ENCODE data around the gene ERBB4. TPM values are rescaled to one million over a fixed set of nuclear protein-coding genes. Genes with fewer than 3 reads are reported as not detected.

The ERBB4 gene
- total RNA-seq, 1 experiment from 2014 or later: 0.15 TPM

DNA sequence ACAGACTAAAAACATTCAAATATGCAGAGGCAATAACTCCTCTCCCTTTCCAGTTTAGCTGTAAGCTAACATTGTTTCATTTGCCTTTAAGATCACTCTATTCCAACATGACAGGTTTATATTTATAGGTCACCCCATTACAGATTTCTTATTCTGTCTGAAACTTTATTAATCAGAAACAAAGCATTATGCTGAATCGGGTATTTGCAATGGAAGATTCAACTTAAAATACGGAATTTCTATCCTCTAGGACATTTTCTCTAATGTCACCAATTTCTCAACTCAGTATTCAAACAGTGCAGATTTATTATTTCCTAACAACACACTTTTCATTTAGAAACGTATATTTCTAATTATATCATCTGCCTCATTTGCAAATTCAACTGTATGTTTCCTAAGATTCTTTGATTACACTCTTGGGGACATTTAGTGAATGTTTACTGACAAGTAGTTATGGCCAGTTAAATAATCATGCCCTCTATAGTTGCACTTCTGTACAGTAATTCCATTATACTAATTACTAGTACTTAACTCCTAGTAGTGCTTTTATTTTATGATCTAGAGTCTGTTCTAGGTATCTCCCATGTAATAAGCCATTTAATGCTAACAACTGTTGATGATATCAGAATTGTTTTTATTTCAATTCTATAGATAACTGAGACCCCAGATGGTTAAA, 358.1 kb downstream of the ERBB4 start:
- H3K36me3 ChIP-seq (ENCODE audit: control insufficient read depth, insufficient read depth, low read length): no peaks in the 10 kb centered on the region
- H3K27ac ChIP-seq (ENCODE audit: low read length): no peak overlapping the region
- H3K4me3 ChIP-seq (ENCODE audit: low read depth in 2 of 2, low read length in 2 of 2): no peak overlapping the region
- no peaks in the 10 kb centered on the region for H3K4me1 ChIP-seq (ENCODE audit: control insufficient read depth, insufficient read depth, low read length)
- H3K27me3 ChIP-seq (ENCODE audit: control insufficient read depth, insufficient read depth, low read length): no peaks in the 10 kb centered on the region
- CTCF ChIA-PET: no interaction called here
- no peaks in the 10 kb centered on the region for H3K9me3 ChIP-seq (ENCODE audit: control insufficient read depth, insufficient read depth, low read depth, low read length)
- TF ChIP-seq, protein P1, sequence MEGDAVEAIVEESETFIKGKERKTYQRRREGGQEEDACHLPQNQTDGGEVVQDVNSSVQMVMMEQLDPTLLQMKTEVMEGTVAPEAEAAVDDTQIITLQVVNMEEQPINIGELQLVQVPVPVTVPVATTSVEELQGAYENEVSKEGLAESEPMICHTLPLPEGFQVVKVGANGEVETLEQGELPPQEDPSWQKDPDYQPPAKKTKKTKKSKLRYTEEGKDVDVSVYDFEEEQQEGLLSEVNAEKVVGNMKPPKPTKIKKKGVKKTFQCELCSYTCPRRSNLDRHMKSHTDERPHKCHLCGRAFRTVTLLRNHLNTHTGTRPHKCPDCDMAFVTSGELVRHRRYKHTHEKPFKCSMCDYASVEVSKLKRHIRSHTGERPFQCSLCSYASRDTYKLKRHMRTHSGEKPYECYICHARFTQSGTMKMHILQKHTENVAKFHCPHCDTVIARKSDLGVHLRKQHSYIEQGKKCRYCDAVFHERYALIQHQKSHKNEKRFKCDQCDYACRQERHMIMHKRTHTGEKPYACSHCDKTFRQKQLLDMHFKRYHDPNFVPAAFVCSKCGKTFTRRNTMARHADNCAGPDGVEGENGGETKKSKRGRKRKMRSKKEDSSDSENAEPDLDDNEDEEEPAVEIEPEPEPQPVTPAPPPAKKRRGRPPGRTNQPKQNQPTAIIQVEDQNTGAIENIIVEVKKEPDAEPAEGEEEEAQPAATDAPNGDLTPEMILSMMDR (IDR thresholded peaks at IDR 0.05): no peak
- TF ChIP-seq TCF7L2 (IDR thresholded peaks at IDR 0.05; ENCODE audit: low read depth, low read length) (no peak), SIN3A (IDR thresholded peaks at IDR 0.05; ENCODE audit: borderline replicate concordance, insufficient read depth, low read depth, low read length) (no peak)
- TF ChIP-seq, protein P2, sequence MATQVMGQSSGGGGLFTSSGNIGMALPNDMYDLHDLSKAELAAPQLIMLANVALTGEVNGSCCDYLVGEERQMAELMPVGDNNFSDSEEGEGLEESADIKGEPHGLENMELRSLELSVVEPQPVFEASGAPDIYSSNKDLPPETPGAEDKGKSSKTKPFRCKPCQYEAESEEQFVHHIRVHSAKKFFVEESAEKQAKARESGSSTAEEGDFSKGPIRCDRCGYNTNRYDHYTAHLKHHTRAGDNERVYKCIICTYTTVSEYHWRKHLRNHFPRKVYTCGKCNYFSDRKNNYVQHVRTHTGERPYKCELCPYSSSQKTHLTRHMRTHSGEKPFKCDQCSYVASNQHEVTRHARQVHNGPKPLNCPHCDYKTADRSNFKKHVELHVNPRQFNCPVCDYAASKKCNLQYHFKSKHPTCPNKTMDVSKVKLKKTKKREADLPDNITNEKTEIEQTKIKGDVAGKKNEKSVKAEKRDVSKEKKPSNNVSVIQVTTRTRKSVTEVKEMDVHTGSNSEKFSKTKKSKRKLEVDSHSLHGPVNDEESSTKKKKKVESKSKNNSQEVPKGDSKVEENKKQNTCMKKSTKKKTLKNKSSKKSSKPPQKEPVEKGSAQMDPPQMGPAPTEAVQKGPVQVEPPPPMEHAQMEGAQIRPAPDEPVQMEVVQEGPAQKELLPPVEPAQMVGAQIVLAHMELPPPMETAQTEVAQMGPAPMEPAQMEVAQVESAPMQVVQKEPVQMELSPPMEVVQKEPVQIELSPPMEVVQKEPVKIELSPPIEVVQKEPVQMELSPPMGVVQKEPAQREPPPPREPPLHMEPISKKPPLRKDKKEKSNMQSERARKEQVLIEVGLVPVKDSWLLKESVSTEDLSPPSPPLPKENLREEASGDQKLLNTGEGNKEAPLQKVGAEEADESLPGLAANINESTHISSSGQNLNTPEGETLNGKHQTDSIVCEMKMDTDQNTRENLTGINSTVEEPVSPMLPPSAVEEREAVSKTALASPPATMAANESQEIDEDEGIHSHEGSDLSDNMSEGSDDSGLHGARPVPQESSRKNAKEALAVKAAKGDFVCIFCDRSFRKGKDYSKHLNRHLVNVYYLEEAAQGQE (IDR thresholded peaks at IDR 0.05; ENCODE audit: insufficient read depth in 1 of 2, low read depth in 2 of 2, low read length in 1 of 2): no peak
- in situ Hi-C loops (cut with HindIII; ENCODE audit: low pct_unique_long_range_greater_than_20kb, low sequenced_read_pairs) (no loop called here), intact Hi-C loops (cut with micrococcal nuclease; ENCODE audit: unreplicated experiment) (no loop called here)
- DNase-seq (ENCODE audit: low read depth, low spot score) (no peak), ATAC-seq (no peak)
- POLR2A ChIA-PET: no interaction called here
- BruUV-seq (replicated peaks): no TSS peak

DNA sequence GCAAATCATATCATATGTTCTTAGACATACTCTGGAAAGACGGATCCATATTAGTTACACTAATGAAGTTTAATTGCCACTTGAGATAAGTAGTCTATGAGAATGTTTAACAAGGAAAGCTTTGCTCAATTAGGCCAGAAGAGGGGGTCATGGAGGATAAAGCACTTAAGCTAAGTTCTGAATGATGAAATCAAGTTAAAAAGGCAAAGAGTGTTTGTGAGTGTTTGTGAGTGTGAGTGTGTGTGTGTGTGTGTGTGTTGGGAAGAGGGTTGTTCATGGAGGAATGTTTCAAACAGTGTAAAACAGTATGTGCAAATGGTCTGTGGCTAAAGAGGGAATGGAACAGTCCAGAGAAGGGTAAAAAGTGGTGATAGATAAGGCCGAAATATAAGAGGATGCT, 360.9 kb downstream of the ERBB4 start:
- Histone ChIP-seq H3K27ac (ENCODE audit: low read length) (no peak overlapping the region), H3K4me1 (ENCODE audit: control insufficient read depth, insufficient read depth, low read length) (no peaks in the 10 kb centered on the region), H3K36me3 (ENCODE audit: control insufficient read depth, insufficient read depth, low read length) (no peaks in the 10 kb centered on the region), H3K9me3 (ENCODE audit: control insufficient read depth, insufficient read depth, low read depth, low read length) (no peaks in the 10 kb centered on the region), H3K27me3 (ENCODE audit: control insufficient read depth, insufficient read depth, low read length) (no peaks in the 10 kb centered on the region), H3K4me3 (ENCODE audit: low read depth in 2 of 2, low read length in 2 of 2) (no peak overlapping the region)
- POLR2A ChIA-PET: no interaction called here
- ATAC-seq: no peak
- no peak for DNase-seq (ENCODE audit: low read depth, low spot score)
- in situ Hi-C loops (cut with HindIII; ENCODE audit: low pct_unique_long_range_greater_than_20kb, low sequenced_read_pairs): no loop called here
- CTCF ChIA-PET: interaction anchor here (0.8 to 1.1 kb wide), 2 partner anchors 343 to 390 kb away, joined by 3 to 4 read pairs; no protein-coding TSS in a partner anchor
- TF ChIP-seq TCF7L2 (IDR thresholded peaks at IDR 0.05; ENCODE audit: low read depth, low read length) (no peak), POLR2AphosphoS5 (IDR thresholded peaks at IDR 0.05; ENCODE audit: low read depth, low read length) (no peak), SIN3A (IDR thresholded peaks at IDR 0.05; ENCODE audit: borderline replicate concordance, insufficient read depth, low read depth, low read length) (no peak)
- TF ChIP-seq, protein P2 (IDR thresholded peaks at IDR 0.05; ENCODE audit: insufficient read depth in 1 of 2, low read depth in 2 of 2, low read length in 1 of 2): no peak
- TF ChIP-seq, protein P1 (IDR thresholded peaks at IDR 0.05): no peak
- no TSS peak for BruUV-seq (replicated peaks)
- intact Hi-C loops (cut with micrococcal nuclease; ENCODE audit: unreplicated experiment): no loop called here
